GM18858 (cell line): ENCODE data around the gene MET.
"Not testable (repeated sequence)": the region's sequence is repeated elsewhere in the genome, so short reads cannot be mapped to it uniquely, and the experiment has no call there.

Source experiments
- ATAC-seq: cut with Tn5 transposase; IDR thresholded peaks from one replicate; pipeline ENCODE4 v1.9.1; 2021; ENCODE audit not compliant: unreplicated experiment

MET gene

DNA sequence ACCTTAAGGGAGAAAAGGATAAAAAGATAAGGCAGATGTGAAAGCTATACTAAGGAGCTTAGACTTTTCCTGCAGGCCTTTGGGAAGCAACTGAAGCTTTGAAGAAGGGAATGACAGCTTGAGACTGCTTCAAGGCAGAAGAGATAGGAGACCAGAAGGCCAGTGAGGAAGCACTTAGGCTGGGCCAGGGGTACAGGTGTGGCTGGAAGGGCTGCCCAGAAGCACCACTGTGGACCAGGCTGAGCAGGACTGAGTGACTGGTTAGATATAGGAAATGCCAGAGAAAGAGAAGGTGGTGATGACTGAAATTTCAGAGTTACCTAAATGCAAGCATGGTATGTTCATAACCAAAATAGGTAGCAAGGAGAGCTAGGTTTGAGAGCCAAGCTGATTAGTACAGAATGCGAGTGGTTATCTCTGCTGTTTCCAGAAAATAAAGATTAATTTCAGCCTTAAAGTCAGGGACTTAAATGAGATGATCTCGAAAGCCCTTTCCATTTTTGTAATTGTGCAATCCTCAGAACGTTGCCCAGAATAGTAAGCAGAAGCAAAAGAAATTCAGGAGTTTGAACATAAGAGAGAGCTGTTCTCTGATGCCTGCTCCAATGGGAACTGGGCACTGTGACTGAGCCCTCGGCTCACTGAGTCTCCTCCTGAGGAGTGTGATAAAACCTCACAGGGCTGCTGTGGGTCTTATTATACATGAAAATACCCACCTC is 54.9 kb downstream of the MET start:
- ATAC-seq, result no peak

DNA sequence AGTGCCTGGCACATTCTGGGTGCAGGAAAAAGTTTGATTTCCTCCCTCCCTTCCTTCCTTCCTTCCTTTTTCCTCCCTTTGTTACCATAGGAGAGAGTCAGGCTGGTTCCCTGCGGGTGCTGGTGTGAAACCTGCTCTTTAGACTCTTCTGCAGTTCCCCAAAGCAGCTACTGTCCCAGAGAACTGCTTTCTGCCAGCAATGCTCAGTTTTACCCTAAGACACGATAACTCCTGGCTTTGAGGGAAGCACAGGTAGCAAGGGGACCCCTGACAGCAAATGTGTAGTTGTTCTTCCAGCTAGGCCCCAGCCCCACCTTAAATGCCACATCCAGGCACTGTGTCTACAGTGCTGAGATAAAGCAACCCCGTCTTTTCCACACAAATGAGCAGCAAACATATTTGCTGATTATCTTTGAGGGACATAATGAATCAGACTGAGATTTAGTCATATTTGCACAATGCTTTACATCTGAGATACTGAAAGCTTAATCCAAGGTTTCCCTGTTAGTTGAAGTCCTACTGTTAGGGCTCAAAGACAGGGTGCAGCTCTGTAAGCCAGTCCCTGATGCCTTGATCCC is 55.5 kb downstream of the MET start:
- no peak for ATAC-seq

DNA sequence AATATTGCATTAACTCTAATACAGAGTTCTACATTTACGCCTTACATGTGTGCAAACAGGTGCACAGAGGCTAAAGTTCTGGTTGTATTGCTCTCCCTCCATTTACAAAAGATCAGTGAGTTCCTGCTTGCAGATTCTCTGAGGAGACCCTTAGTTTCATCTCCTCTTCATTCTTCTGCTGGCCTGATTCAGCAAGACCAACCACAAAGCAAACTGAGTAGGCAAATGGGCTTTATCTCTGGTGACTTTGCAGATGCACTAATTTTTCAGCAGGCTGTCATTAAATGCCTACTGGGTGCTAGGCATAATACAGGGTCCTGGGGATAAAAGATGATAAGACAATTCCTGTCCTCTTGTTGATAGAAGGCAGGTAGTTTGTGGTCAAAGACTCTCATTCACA is 56.4 kb downstream of the MET start:
- no peak for ATAC-seq

GRCh38 chr7:116730097-116731022 is 58.4 kb downstream of the MET start:
- no peak for ATAC-seq

GRCh38 chr7:116731023-116731395 is 59.0 kb downstream of the MET start:
- ATAC-seq, result no peak

GRCh38 chr7:116731445-116732335 is 59.7 kb downstream of the MET start:
- no peak for ATAC-seq

- no peak for ATAC-seq
These were observed 61.0 kb downstream of the MET start for GRCh38 chr7:116732788-116733694.

DNA sequence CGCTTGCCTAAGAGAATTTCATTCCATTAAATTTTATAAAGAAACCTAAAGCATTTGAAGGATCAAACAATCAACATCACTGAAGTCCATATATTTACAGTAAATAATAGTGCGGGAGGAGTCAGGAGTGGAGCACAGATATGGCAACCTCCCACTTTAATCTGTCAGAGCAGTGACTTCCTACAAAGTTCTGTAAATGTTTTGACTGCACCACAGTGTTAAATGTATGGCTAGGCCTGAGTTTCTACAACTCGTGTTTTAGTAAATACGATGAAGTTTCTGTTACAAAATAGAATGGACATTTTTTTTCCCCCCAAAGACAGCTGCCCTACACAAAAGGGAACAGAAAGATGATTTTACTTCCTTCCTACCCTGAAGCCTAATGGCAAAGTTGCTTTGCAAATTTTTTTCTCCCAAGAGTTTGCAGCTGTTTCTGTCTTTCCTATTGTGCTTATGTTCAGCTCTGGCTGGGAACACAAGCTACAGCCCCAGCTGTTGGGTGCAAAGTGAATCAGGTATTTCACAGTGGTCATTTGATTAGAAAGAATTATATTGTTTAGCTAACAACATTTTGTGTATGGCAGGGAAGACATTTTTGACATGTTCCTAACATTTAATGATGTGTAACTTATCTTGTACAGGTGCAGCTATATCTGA is 62.1 kb downstream of the MET start:
- no peak for ATAC-seq

DNA sequence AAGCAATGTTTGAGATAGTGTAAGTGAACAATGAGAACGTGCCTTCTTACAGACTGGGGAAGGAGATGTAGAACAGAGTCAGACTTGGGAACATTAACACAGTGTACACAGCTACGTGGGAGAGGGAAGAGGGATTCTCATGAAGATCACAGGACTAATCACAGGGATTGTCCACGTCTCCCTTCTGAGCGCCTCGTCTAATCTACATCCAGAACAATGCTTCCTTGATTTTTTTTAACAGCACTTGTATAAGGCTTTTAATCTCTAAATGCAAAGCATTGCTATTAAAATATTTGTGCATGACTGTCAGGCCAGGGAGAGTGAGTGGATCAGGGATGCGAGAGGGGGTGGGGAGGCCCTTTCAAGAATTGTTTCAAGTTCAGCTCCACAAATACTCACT is 62.7 kb downstream of the MET start:
- no peak for ATAC-seq

- ATAC-seq, result no peak
These were observed 65.1 kb downstream of the MET start for GRCh38 chr7:116736927-116737715.

DNA sequence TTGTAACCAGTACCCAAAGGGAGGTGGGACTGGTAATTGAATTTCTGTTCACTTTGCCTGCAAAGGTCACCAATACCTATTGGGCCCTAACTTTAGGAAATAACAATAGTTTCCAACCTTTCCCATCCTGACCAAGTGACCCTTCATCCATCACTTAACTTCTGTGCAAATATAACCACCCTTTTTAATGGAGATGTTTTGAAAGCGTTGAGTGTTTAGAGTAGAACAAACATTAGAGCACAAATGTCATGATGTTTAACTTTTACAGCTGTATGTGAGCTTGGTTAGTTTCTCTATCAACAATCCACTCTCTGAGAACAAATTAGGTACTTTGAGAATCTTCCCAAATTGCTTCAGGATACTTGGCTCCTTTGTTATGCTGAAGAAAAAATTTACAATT is 66.4 kb downstream of the MET start:
- no peak for ATAC-seq

- ATAC-seq, result no peak
These were observed 67.3 kb downstream of the MET start for GRCh38 chr7:116739307-116739706.

DNA sequence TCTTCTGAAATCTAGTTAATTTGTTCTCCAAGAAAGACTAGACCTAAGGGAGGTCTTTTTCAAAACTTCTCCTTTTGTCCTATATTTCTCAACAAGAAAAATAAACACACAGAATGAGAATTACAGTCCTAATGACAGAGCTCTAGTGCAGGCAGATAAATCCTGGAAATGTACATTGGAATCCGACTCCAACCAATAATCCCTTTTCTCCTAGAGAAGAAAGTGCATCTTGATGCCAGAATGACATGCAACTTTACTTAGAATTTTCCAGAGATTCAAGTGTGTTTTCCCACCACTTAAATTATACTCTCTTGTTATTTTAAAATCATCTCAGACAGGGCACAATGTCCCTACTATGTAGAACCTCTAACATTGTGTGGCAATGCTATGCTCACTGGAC is 68.2 kb downstream of the MET start:
- no peak for ATAC-seq

DNA sequence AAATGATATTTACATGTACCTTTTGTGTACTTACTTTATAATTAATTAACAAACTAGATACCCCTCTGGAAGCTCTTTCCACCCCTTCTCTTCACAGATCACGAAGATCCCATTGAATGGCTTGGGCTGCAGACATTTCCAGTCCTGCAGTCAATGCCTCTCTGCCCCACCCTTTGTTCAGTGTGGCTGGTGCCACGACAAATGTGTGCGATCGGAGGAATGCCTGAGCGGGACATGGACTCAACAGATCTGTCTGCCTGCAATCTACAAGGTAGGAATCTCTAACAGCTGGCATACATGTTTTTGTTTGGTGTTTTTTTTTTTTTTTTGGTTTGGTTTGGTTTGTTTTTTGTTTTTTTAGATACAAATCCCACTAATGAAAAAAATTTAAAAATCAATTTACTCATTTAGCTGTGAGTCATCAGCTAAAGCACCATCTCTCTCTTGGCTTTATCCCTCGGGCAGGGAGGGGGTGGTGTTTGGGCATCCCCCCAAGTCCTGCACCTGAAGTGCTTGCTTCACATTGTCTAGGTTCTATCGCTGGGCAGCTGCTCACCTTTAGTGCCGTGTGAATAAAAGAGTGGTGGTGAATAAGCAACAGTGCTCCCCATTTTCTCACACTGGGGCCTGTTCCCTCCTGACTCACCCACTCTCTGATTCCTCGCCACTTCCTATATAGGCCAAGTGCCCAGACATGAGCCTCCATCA is 68.9 kb downstream of the MET start:
- ATAC-seq, result no peak

- ATAC-seq, result no peak
These were observed 69.8 kb downstream of the MET start for GRCh38 chr7:116741625-116742316.

DNA sequence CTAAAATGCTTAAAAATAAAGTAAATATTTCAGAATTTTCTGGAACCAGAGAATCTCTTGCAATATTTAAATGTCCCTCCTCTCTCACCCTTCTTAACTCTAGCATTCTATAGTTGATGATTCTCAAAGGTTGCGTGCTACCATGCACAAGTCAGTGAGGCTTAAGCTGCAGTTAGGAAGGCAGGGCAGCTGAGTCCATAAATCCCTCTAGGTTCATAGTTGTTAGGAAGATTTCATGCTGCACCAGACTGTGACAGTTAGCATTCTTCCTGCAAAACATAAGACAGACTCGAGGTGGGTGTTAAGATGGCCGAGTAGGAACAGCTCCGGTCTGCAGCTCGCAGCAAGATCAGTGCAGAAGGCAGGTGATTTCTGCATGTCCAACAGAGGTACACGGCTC is 70.6 kb downstream of the MET start:
- no peak for ATAC-seq

- not testable (repeated sequence) for ATAC-seq
These were observed 71.8 kb downstream of the MET start for GRCh38 chr7:116743835-116744234.
